ENCODE data around the gene FNDC3A.

Gene FNDC3A

DNA sequence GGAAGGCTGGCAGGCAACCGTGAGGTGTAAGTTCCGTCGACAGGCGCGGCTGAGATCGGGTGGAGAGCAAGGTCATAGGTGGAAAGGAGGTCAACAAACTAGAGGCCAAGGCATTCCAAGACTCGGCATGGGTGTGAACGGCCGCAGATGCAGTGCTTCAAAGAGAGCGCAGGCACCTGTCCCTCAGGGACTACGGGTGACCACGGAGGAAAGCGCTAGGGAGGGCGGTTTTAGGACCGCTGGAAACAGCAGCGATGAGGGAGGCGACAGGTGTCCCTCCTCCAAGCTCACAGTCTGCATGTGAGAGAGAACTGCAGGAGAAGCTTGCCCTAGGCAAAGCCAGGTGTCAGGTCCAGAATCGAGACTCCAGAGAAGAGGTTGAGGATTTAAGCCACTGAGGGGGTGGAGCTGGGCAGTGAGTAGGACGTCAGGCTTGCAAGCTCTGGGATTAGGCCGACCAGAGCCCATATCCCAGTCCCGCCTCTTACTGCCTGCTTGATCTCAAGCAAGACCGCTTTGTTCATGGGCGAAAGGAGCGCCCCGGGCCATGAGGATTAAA, 242.9 kb downstream of the FNDC3A start:
- H3K27ac ChIP-seq (ENCODE audit: low read depth, low read length): no peak overlapping the region
- no peak overlapping the region for H2AFZ ChIP-seq (ENCODE audit: low read depth, low read length, severe bottlenecking)
- no peaks in the 10 kb centered on the region for H3K9me2 ChIP-seq (replicated peaks; ENCODE audit: insufficient read depth, low read length)
- H3K9me3 ChIP-seq (ENCODE audit: insufficient read depth, low read length): no peaks in the 10 kb centered on the region
- H3K36me3 ChIP-seq (ENCODE audit: low read length): no peaks in the 10 kb centered on the region
- H3K4me3 ChIP-seq (ENCODE audit: insufficient read depth, low read length, poor library complexity, severe bottlenecking): no peak overlapping the region
- H3K9ac ChIP-seq (ENCODE audit: low read length): no peak overlapping the region
- H4K20me1 ChIP-seq (ENCODE audit: low read depth, low read length): no peaks in the 10 kb centered on the region
- no peaks in the 10 kb centered on the region for H3F3A ChIP-seq (ENCODE audit: insufficient read depth)
- H3K79me2 ChIP-seq (ENCODE audit: insufficient read depth, low read length): no peaks in the 10 kb centered on the region
- TF ChIP-seq, protein P1, sequence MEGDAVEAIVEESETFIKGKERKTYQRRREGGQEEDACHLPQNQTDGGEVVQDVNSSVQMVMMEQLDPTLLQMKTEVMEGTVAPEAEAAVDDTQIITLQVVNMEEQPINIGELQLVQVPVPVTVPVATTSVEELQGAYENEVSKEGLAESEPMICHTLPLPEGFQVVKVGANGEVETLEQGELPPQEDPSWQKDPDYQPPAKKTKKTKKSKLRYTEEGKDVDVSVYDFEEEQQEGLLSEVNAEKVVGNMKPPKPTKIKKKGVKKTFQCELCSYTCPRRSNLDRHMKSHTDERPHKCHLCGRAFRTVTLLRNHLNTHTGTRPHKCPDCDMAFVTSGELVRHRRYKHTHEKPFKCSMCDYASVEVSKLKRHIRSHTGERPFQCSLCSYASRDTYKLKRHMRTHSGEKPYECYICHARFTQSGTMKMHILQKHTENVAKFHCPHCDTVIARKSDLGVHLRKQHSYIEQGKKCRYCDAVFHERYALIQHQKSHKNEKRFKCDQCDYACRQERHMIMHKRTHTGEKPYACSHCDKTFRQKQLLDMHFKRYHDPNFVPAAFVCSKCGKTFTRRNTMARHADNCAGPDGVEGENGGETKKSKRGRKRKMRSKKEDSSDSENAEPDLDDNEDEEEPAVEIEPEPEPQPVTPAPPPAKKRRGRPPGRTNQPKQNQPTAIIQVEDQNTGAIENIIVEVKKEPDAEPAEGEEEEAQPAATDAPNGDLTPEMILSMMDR (IDR thresholded peaks at IDR 0.05; ENCODE audit: insufficient read depth, low read length, poor library complexity, severe bottlenecking): no peak
- TF ChIP-seq EZH2phosphoT487 (conservative IDR thresholded peaks at IDR 0.05; ENCODE audit: low read length): no peak
- no peaks in the 10 kb centered on the region for H3K27me3 ChIP-seq (ENCODE audit: low read length)
- no peak overlapping the region for H3K4me2 ChIP-seq (ENCODE audit: low read depth, low read length, poor library complexity, severe bottlenecking)

DNA sequence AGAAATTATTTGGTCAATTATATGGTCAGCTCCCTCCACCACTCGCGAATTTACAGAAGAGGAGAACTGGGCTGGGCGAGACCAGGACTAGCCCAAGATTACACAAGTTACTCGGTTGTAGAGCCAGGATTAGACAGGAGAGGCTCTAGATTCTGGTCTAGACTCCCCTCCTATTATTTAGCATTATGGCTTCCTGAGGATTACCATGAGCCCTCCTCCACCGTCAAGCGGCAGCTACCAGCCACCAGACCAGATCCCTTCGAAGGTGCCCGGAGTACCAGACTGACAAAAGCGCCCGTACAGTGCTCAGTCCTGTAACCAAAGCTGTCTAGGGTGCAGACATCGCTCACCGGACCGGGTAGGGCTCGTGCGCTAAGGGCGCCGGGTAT, 243.9 kb downstream of the FNDC3A start:
- H3K36me3 ChIP-seq (ENCODE audit: low read length): no peaks in the 10 kb centered on the region
- H3K4me2 ChIP-seq (ENCODE audit: low read depth, low read length, poor library complexity, severe bottlenecking): no peak overlapping the region
- H2AFZ ChIP-seq (ENCODE audit: low read depth, low read length, severe bottlenecking): no peak overlapping the region
- H3K4me3 ChIP-seq (ENCODE audit: insufficient read depth, low read length, poor library complexity, severe bottlenecking): no peak overlapping the region
- H3K9ac ChIP-seq (ENCODE audit: low read length): no peak overlapping the region
- H3K27me3 ChIP-seq (ENCODE audit: low read length): no peaks in the 10 kb centered on the region
- H3K9me3 ChIP-seq (ENCODE audit: insufficient read depth, low read length): no peaks in the 10 kb centered on the region
- no peak for TF ChIP-seq EZH2phosphoT487 (conservative IDR thresholded peaks at IDR 0.05; ENCODE audit: low read length)
- TF ChIP-seq, protein P1 (IDR thresholded peaks at IDR 0.05; ENCODE audit: insufficient read depth, low read length, poor library complexity, severe bottlenecking): no peak
- H3K9me2 ChIP-seq (replicated peaks; ENCODE audit: insufficient read depth, low read length): no peaks in the 10 kb centered on the region
- H4K20me1 ChIP-seq (ENCODE audit: low read depth, low read length): no peaks in the 10 kb centered on the region
- no peaks in the 10 kb centered on the region for H3K79me2 ChIP-seq (ENCODE audit: insufficient read depth, low read length)
- no peak overlapping the region for H3K27ac ChIP-seq (ENCODE audit: low read depth, low read length)
- no peaks in the 10 kb centered on the region for H3F3A ChIP-seq (ENCODE audit: insufficient read depth)

DNA sequence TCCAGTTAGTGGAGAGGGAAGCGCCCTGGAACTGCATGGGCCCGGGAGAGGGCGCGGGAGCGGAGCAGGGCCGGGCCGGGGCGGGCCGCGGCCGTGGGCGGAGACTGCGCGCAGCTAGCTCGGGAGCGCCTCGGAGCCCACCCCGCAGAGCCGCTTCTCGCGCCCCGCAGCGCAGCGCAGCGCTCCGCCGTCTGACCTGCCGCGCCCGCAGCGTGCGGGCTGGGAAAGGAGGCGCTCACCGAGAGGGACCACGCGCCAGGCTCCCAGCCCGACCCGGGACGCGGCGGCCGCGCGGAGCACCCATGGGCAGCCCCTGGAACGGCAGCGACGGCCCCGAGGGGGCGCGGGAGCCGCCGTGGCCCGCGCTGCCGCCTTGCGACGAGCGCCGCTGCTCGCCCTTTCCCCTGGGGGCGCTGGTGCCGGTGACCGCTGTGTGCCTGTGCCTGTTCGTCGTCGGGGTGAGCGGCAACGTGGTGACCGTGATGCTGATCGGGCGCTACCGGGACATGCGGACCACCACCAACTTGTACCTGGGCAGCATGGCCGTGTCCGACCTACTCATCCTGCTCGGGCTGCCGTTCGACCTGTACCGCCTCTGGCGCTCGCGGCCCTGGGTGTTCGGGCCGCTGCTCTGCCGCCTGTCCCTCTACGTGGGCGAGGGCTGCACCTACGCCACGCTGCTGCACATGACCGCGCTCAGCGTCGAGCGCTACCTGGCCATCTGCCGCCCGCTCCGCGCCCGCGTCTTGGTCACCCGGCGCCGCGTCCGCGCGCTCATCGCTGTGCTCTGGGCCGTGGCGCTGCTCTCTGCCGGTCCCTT, 244.5 kb downstream of the FNDC3A start, which contains the start of gene MLNR:
Gene MLNR (plus strand): TSS at position 303 of the 820 bp plus-strand sequence. CDS start 0 bp downstream, at position 303.
- Histone ChIP-seq H3K4me2 (ENCODE audit: low read depth, low read length, poor library complexity, severe bottlenecking) (no peak within 1 kb of the TSS), H2AFZ (ENCODE audit: low read depth, low read length, severe bottlenecking) (no peak within 1 kb of the TSS), H3K9me3 (ENCODE audit: insufficient read depth, low read length) (no peaks in the 10 kb centered on the region), H3K9me2 (replicated peaks; ENCODE audit: insufficient read depth, low read length) (no peaks in the 10 kb centered on the region), H4K20me1 (ENCODE audit: low read depth, low read length) (no peaks in the 10 kb centered on the region), H3K27ac (ENCODE audit: low read depth, low read length) (no peak within 1 kb of the TSS), H3K9ac (ENCODE audit: low read length) (no peak within 1 kb of the TSS), H3K79me2 (ENCODE audit: insufficient read depth, low read length) (no peaks in the 10 kb centered on the region), H3F3A (ENCODE audit: insufficient read depth) (no peaks in the 10 kb centered on the region), H3K27me3 (ENCODE audit: low read length) (no peaks in the 10 kb centered on the region), H3K36me3 (ENCODE audit: low read length) (no peaks in the 10 kb centered on the region), H3K4me3 (ENCODE audit: insufficient read depth, low read length, poor library complexity, severe bottlenecking) (no peak within 1 kb of the TSS)
- TF ChIP-seq EZH2phosphoT487 (conservative IDR thresholded peaks at IDR 0.05; ENCODE audit: low read length): no peak
- TF ChIP-seq, protein P1 (IDR thresholded peaks at IDR 0.05; ENCODE audit: insufficient read depth, low read length, poor library complexity, severe bottlenecking): no peak
